DND-41 (cell line): Measurements from ENCODE around the gene COBL.

Experiments used
- ATAC-seq: fragments of 200-7000 bp; cut with Tn5 transposase; 3 replicates; pipeline ENCODE4 v1.9.1; 2021; ENCODE audit warnings: low read depth; ENCODE audit not compliant: insufficient read depth
- DNase-seq: peaks from one replicate; pipeline ENCODE4 v3.0.0-alpha.2; 2020
- H2AFZ ChIP-seq: 2 replicates; pipeline ENCODE4 v1.6.0; 2012; ENCODE audit warnings: low read depth, low read length
- H3K27ac ChIP-seq: 2 replicates; pipeline ENCODE4 v1.5.1; 2012; ENCODE audit warnings: low read length, inconsistent platforms
- H3K27me3 ChIP-seq: fragments of 200-600 bp; sonication (generic); 2 replicates; pipeline ENCODE4 v1.6.0; 2012; ENCODE audit warnings: low read length, mild to moderate bottlenecking, inconsistent platforms; ENCODE audit not compliant: insufficient read depth, poor library complexity
- H3K36me3 ChIP-seq: 2 replicates; pipeline ENCODE4 v1.5.1; 2012; ENCODE audit warnings: low read length, inconsistent platforms; ENCODE audit not compliant: insufficient read depth
- H3K4me1 ChIP-seq: 2 replicates; pipeline ENCODE4 v1.5.1; 2012; ENCODE audit warnings: mild to moderate bottlenecking, low read length; ENCODE audit not compliant: insufficient read depth
- H3K4me2 ChIP-seq: 2 replicates; pipeline ENCODE4 v1.6.0; 2012; ENCODE audit warnings: mild to moderate bottlenecking, moderate library complexity, low read length, inconsistent platforms; ENCODE audit not compliant: insufficient read depth
- H3K4me3 ChIP-seq, 2 experiments: fragments of 200-600 bp in 1 of 2; shearing (Covaris generic) in 1 of 2; 2 replicates each; pipeline ENCODE4 v1.5.1; 2012 to 2016; ENCODE audit warnings: inconsistent platforms in 2 of 2, low read length in 2 of 2, mild to moderate bottlenecking in 2 of 2, low read depth in 1 of 2, moderate library complexity in 1 of 2
- H3K79me2 ChIP-seq: 2 replicates; pipeline ENCODE4 v1.6.0; 2012; ENCODE audit warnings: low read length, inconsistent platforms; ENCODE audit not compliant: insufficient read depth
- H3K9ac ChIP-seq: 2 replicates; pipeline ENCODE4 v1.6.0; 2012; ENCODE audit warnings: low read depth, mild to moderate bottlenecking, inconsistent platforms, low read length, moderate library complexity
- H3K9me3 ChIP-seq: 2 replicates; pipeline ENCODE4 v1.5.1; 2012; ENCODE audit warnings: low read length, moderate library complexity, mild to moderate bottlenecking, inconsistent platforms; ENCODE audit not compliant: insufficient read depth, severe bottlenecking
- H4K20me1 ChIP-seq: 2 replicates; pipeline ENCODE4 v1.6.0; 2012; ENCODE audit warnings: low read length; ENCODE audit not compliant: insufficient read depth
- CTCF ChIP-seq: IDR thresholded peaks from 2 replicates; pipeline ENCODE4 v1.5.1; 2012; ENCODE audit warnings: borderline replicate concordance, low read length, moderate library complexity, mild to moderate bottlenecking; ENCODE audit not compliant: poor library complexity, severe bottlenecking; ENCODE audit errors: extremely low read depth
- EZH2 ChIP-seq: IDR thresholded peaks from 3 replicates; pipeline ENCODE4 v1.6.1; 2012; ENCODE audit warnings: borderline replicate concordance, low read depth, mild to moderate bottlenecking, moderate library complexity, low read length, inconsistent platforms; ENCODE audit not compliant: severe bottlenecking

The COBL gene

GRCh38 chr7:51006483-51007235 lies 309.9 kb downstream of the COBL start:
- H3K36me3 ChIP-seq: no peaks in the 10 kb centered on the region
- no peak overlapping the region for H3K27ac ChIP-seq
- H3K4me1 ChIP-seq: no peaks in the 10 kb centered on the region
- H3K4me3 ChIP-seq: no peak overlapping the region
- no peaks in the 10 kb centered on the region for H3K79me2 ChIP-seq
- ATAC-seq (no peak), DNase-seq (no peak)
- H3K9ac ChIP-seq: no peak overlapping the region
- no peak overlapping the region for H3K4me2 ChIP-seq
- H3K27me3 ChIP-seq: peaks cover 3% of the 10 kb centered on the region
- no peak overlapping the region for H2AFZ ChIP-seq
- H3K9me3 ChIP-seq: no peaks in the 10 kb centered on the region
- no peaks in the 10 kb centered on the region for H4K20me1 ChIP-seq
- TF ChIP-seq CTCF (no peak), EZH2 (no peak)

- DNase-seq: no peak
- Histone ChIP-seq H3K4me2 (no peak overlapping the region), H3K36me3 (no peaks in the 10 kb centered on the region), H3K9me3 (no peaks in the 10 kb centered on the region), H3K27ac (no peak overlapping the region), H3K4me3 (no peak overlapping the region), H2AFZ (no peak overlapping the region), H3K4me1 (no peaks in the 10 kb centered on the region), H3K79me2 (no peaks in the 10 kb centered on the region), H3K27me3 (peaks cover 3% of the 10 kb centered on the region), H4K20me1 (no peaks in the 10 kb centered on the region), H3K9ac (no peak overlapping the region)
- no peak for ATAC-seq
- TF ChIP-seq CTCF: no peak
- TF ChIP-seq EZH2: no peak
Measured at GRCh38 chr7:51005074-51005473, 311.5 kb downstream of the COBL start.

- Histone ChIP-seq H3K36me3 (no peaks in the 10 kb centered on the region), H3K4me2 (no peak overlapping the region), H2AFZ (no peak overlapping the region), H3K27me3 (peaks cover 3% of the 10 kb centered on the region), H3K9me3 (no peaks in the 10 kb centered on the region), H3K27ac (no peak overlapping the region), H3K79me2 (no peaks in the 10 kb centered on the region), H4K20me1 (no peaks in the 10 kb centered on the region), H3K9ac (no peak overlapping the region), H3K4me3 (no peak overlapping the region), H3K4me1 (no peaks in the 10 kb centered on the region)
- ATAC-seq (no peak), DNase-seq (no peak)
- TF ChIP-seq EZH2 (no peak), CTCF (peak; percentile 34)
Measured at GRCh38 chr7:51000956-51001355, 315.7 kb downstream of the COBL start.
